Fibroblast of upper back skin (primary cell): ENCODE results near the gene WDR37.
A peak's percentile ranks its signal among the peaks of the same experiment; 100 is the strongest.

Source experiments
- DNase-seq: peaks from one replicate; pipeline ENCODE4 v3.0.0-alpha.2; 2013

WDR37 gene

DNA sequence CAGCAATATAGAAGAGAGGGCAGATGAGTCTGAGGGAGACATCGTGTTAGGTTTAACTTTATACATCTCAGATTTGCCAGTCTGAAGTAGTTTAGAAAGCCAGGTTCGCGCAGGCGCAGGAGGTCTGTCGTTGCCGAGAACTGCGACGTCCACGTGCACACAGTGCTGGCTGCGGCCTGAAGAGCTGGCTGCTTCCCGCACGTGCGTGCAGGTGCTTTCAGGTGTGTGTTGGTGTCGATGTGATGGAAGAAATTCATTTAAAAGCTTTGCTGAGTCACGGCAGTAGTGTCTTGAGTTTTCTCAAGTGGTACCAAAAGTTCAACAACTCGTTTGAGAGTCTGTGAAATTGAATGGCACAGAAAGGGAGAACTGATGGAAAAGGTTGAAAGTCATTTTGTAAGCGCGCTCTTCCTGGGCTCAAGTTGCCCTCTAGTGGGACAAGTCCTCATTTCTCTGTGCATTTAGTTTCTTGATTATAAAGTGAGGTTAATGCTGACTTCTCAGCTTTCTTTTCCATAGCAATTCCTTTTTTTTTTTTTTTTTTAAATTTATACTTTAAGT lies 18.6 kb downstream of the WDR37 start:
- no peak for DNase-seq

DNA sequence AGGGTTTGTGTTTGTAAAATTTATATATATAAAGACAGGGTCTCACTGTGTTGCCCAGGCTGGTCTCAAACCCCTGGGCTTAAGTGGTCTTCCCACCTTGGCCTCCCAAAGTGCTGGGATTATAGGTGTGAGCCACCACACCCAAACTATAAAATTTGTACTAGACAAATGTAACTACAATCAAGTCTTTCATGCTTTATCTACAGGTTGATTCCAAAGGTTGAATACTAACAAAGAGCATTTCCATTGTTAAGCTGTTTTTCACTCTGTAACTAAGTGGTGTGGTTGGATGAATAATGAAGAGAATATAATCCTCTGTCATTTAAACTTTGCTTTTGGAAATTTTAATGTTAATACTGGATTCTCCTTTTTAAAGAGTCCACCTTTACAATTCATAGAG lies 22.5 kb downstream of the WDR37 start:
- no peak for DNase-seq

DNA sequence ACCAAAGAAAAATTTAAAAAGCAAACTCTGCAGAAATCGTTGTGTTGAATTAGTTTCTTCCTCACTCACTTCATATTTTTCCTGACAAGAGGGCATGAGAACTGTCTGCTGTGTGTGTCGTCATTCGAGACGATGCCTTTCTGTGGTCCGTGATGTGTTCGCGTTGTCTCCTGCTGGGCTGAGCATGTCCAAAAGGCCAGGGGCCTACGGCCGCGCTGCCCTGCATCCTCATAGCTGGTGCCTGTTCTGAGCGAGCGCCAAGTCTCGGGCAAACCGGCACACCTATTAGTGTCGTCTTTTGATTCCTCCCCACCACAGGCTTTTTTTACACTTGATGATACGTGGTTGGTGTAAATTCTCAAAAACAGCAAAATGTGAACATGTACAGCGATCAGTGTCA lies 27.4 kb downstream of the WDR37 start:
- no peak for DNase-seq

DNA sequence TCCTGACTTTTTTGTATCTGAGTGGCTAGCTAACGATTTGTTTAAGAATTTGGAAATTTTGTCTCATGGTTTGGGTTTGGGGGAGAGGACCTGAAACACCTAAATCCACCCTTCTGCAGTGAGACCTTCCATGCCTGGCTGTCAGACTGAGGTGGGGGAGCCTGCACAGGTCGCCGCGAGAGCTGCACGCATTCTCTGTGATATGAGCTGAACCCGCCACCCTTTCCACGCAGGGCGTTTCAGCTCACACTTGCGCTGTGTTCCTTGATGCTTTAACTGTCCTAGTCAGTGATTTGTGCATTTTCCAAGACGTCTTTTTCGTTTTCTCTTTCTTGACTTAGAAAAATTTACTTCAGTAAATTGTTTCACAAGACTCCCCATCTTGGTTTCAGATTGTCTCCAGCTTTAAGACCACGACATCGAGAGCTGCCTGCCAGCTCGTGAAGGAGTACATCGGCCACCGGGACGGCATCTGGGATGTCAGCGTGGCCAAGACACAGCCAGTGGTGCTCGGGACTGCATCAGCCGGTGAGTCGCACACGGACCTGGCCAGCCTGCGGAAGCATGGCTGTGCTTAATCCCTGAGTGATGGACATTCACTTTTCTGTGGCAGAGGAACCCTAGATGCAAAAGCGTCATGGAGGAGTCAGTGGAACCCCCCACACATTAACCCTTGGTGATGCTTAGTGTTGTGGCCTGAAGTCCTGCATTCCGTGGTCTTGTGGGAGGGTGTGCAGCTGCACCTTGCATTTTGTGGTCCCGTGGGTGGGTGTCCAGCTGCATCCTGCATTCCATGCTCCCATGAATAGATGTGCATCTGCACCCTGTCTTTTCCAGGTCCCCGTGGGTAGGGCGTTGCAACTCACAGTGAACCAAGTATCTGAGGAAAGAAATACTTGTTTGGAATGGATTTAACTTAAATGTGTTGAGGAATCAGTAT lies 28.1 kb downstream of the WDR37 start:
- no peak for DNase-seq

DNA sequence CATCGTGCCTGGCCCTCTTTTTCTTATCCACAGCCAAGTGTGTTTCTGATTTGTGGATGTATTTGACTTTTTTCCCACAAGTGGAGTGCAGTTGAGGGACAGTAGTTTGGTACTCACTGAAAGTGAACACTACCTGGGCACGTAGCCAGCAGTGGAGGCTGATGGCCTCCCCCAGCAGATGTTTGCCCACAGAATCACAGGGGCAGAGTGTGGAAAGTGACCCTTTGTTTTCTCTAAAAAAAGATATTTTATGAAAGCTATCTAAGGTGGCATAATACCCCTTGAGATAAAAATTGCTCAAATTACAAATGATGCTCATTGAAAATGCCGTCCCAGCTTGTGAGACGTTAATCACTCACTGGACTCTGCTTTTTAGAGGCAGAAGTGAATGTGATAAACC lies 29.1 kb downstream of the WDR37 start:
- DNase-seq: no peak

DNA sequence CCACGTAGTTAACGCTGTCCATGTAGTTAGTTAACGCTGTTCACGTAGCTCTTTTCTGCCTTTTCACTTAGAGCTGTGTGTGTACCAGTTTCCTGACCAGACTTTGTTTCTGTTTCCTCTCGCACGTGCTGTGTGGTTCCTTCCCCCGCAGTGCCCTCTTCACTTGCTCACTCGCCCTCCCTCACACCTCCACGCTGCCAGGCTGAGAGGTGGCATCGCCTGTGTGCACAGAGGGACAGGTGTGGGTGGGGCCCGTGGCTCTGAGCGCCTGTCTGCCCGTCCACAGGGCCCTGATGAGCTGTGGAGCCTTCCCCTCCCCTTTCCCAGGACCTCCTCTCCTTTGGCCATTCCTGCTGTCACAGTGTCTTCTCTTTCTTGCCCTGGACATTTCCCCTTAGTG lies 30.6 kb downstream of the WDR37 start:
- DNase-seq: no peak

DNA sequence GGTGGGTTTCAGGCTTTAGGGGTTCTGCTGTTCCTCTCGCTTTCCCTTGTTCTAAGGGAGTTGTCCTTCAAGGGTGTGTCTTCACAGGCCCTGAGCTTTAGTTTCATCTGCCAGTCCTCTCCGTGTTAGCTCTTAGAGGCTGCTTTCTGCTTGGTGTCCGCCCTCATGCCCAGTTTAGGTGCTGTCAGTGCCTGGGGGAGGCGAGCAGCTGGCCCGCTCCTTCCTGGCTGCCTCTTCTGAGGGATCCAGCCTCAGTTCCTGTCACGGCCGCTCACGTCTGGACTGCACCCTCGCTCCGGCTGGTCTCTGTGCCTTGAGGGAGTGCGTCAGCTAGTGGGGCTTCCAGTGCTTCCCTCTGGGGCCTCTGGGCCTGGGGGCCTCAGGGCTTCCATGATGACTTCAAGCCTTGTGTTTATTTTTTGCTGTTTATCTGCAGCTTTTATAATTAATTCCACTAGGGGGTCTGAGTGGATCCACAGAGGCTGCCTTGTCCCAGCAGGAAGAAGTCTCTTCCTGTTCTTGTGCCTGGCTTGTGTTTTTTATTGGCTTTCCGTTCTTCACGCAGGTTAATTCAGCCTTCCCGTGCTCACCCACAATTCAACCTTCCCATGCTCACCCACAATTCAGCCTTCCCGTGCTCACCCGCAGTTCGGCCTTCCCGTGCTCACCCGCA lies 33.0 kb downstream of the WDR37 start:
- no peak for DNase-seq

DNA sequence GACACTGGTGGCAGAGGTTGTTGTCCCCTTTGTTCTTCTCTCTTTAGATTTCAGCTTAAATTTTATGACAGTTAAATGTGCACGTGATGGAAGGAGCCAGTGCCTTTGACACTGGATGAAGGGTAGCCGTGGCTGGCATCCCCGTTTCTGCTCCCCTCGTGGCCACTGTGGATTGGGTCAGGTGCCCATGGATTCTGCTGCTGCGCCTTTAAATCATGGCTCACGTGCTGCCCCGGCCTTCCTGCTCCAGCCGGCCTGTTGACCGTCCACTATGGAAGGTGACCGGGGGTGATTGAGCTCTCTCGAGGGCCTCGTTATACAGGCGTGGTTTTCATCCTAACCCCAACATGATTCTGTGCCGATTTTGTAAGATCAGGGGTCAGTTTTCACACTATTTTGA lies 34.5 kb downstream of the WDR37 start:
- DNase-seq: no peak

DNA sequence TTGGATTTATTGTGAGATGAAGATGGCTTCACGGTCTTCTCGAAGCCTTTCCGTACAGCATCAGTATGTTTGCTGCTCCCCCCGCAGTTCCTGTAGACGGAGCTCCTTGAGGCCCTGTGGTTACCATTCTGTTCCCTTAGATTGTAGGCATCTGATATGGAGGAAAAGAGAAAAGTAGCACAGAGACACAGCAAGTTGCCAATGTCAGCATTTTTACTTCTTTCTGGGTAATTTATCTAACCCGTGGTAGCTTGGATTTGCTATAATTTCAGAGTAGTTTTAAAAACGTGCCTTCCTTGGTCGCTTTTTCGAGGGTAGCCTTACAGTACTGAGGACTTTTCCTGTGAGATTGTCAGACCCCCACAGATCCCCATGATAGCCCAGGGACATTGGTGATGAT lies 37.5 kb downstream of the WDR37 start:
- no peak for DNase-seq

DNA sequence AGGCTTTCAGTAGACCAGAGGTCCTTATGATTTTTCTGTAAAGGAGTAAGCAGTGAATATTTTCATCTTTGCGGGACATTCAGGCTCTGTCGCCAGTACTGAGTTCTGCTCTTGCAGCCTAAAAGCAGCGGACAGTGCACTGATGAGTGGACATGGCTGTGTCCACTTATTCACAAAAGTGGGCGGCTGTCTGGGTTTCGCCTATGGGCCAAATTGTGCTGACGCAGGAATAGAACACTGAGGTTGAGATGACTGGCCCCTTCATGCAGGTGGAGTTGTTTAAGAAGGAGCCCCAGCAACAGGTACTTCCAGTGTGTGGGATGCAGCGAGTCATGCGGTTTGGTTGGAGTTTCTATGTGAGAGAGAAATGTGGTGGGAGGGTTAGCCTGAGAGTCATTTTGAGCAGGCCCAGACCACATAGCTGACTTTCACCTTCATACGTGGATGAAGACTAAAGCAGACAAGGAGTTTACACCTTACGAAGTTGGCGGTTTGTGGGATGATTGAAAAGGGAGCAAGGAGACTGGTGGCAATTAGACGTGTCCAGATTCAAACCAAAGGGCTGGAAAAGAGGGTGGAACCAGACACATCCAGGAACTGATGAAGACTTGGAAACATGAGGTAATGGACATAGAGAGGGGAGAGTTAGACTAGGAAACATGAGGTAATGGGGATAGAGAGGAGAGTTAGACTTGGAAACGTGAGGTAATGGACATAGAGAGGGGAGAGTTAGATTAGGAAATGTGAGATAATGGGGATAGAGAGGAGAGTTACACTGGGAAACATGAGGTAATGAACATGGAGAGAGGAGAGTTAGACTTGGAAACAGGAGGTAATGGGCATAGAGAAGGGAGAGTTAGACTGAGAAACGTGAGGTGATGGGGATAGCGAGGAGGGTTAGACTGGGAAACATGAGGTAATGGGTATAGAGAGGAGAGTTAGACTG lies 38.2 kb downstream of the WDR37 start:
- no peak for DNase-seq

DNA sequence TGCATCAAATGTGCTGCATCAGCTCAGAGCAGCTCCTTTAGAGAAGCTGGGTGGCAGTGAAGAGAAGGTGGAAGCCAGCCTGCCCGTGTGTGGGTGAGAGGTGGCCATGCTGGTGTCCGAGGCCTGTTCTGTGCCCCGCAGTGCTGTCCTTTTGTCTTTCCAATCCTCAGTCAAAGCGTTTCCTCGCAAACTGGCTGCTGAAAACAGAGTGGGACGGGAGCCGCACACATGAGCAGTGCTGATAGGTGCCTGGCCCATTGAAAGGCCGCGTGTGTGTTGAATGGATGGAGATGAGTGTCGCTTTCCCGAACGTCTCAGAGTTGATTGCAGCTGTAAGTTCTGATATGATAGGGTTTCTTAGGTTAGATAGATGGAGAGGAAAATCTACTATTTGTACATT lies 39.3 kb downstream of the WDR37 start:
- DNase-seq: no peak

DNA sequence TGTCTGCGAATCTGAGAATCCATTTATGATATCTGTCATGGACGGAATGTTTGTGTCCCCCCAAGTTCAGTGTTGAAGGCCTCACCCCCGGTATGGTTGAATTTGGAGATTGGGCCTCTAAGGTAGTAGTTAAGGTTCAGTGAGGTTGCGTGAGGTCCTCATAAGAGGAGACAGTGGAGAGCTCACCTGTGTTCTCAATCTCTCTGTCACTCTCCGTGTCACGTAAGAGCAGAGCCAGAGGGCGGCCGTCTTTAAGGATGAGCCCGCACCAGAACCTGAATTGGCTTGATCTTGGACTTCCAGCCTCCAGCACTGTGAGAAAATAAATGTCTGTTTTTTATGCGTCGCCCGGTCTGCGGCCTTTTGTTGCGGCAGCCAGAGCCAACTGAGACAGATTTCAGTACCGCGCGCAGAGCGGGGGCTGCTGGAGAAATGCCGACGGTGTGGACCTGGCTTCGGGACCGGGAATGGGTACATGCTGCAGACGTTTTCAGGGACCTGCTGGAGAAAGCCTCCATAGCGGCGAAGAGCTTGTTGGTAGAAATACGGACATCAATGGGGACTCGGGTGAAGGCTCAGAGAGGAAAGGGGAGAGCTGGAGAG lies 40.2 kb downstream of the WDR37 start:
- no peak for DNase-seq

DNA sequence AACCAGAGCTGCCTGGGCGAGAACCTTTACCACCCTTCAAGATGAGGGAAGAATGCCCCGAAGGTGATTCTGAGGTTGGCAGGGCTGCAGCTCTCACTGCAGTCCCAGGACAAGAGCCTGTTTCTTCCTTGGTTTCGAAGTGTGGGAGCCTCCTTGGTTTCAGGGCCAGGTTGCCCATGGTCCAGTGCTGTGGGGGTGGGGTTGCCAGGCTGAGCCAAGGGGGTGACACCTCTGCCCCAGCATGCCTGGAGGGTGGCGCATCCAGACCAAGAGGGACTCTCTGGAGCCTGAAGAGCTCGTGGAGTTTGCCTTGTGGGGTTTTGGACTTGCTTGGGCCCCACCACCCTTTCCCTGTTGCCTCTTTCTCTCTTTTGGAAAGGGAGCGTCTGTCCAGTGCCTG lies 41.3 kb downstream of the WDR37 start:
- no peak for DNase-seq

DNA sequence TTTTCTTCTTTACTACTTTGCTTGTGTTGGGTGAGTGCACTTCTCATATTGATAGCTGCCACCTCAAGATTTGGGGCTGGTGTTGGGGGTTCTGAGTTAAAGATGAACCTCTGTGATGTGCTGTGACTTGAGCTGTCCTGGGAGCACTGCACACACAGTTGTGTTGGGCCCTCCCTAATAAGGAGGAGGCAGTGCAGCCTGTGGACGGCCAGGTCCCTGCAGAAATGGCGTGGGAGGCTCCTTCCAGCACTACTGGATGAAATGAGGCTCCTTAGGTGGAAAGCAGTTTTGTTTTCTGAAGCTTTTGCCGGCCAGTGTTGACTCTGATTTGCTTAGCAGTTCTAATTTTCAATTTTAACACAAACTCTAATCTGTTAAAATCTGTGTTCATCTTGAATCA lies 44.0 kb downstream of the WDR37 start:
- no peak for DNase-seq

DNA sequence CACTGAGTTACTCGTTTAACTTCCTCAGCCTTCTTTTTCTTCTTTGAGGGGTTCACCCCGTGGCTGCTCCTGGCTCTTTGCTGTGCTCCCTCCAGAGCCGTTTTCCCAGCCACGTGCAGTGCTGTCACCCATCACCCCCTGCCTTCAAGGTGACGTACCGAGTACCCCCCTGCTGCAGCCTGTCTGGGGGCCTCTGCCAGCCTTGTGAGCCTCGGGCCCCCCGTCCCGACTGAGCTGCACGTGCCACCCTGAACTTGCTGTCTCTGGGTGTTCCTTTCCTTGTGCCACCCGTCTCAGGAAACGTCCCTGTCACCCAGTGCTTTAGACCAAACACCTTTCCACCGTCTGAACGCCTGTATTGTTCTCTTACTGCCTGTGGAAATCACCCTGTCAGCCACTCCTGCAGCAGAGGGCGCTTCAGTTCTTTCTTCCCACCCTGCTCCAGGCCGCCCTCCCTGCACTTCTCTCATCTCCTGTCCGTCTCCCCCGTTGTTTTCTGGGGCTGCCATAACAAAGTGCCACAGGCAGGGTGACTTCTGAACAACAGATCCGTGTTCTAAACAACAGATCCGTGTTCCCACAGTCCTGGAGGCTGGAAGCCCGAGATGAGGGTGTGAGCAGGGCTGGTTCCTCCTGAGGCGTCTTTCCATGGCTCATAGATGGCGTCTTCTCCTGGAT lies 44.6 kb downstream of the WDR37 start:
- DNase-seq: no peak

DNA sequence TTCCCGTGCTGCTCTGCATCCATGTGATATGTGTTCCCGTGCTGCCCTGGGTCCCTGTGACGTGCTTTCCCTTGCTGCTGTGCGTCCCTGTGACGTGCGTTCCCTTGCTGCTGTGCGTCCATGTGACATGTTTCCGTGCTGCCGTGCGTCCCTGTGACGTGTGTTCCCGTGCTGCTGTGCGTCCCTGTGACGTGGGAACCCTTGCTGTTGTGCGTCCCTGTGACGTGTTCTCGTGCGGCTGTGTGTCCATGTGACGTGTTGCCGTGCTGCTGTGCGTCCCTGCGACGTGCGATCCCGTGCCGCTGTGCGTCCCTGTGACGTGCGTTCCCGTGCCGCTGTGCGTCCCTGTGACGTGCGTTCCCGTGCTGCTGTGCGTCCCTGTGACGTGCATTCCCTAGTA lies 45.8 kb downstream of the WDR37 start:
- DNase-seq: no peak

DNA sequence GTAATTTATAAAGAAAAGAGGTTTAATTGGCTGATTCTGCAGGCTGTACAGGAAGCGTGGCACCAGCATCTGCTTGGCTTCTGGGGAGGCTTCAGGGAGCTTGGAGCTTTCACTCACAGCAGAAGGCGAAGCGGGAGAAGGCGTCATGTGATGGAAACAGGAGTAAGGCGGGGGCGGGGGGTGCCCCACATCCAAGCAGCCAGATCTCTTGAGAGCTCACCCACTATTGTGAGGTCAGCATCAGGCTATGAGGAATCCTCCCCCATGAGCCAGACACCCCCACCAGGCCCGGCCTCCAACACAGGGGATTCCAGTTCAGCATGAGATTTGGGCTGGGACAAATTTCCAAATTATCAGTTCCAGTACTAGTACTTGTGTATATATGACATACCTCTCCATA lies 46.2 kb downstream of the WDR37 start:
- no peak for DNase-seq

DNA sequence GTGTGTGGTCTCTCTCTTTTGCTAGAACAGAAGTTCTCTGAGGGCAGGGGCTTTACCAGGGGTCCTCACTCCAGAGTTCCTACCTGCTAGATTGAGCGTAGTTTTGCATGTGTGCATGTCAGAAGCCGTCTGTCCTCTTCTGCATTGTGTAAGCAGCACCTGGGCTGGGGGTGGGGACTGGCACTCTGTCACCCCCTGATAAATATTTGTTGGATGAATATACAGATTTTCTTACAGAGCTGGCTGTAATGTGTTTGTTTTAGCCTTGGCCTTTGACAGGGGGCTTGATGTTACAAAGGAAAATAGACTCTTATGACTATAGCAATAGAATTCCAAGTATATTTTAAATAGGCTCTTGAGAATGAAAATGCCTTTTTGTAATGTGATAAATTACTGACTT lies 46.6 kb downstream of the WDR37 start:
- peak; percentile 16 for DNase-seq

DNA sequence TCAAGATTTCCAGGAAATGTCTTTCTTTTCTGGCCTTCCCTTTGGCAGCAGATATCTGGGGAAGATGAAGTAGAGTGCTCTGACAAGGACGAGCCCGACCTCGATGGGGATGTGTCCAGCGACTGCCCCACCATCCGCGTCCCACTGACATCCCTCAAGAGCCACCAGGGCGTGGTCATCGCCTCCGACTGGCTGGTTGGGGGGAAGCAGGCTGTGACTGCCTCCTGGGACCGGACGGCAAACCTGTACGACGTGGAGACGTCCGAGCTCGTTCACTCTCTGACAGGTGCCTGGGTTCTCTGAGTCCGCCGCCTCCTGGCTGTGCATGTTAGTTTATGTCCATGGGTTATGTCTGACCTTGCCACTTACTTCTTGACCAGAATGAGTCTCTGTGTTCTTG lies 47.4 kb downstream of the WDR37 start:
- DNase-seq: no peak

DNA sequence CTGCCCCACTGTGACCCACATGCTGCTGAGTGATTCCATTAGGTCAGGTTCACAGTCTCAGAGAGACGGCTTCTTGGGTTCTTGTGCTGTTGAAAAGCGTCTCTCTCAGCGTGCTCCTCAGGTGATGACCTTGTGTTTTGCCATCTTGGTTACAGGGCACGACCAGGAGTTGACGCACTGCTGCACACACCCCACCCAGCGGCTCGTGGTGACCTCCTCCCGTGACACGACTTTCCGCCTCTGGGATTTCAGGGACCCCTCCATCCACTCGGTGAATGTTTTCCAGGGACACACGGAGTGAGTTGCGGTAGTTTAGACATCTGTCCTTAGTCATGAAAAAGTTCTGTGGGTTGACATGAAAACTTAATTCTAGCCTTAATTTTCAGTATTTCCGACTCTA lies 48.8 kb downstream of the WDR37 start:
- DNase-seq: no peak

DNA sequence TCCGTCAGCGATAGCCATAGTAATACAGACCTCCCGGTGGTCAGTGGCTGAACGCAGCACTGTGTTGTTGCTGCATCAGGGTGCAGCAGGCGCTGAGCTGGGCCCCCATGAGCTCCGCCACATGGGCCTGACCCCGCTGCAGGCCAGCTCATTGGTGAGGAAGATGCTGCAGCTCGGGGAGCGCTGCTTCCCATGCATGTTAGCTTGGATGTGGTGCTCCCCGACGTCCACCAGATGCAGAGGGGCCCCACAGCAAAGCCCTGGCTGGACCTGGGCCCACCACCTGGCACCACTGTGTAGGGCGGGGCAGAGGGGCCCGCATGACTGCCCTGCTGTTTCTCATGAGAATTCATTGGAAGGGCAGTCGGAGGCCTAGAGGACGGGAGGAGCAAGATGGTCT lies 50.8 kb downstream of the WDR37 start:
- no peak for DNase-seq

DNA sequence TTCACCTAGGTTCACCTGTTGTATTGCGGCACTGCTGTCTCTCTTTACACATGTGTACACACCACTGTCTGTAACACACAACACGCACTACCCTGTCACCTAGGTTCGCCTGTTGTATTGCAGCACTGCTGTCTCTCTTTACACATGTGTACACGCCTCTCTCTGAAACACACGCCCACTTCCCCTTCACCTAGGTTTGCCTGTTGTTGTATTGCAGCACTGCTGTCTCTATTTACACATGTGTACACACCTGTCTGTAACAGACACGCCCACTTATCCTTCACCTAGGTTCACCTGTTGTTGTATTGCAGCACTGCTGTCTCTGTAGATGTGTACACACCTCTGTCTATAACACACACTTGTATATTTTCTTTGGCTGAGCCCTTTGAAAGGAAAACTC lies 51.5 kb downstream of the WDR37 start:
- no peak for DNase-seq
